ENCODE results near the gene SOX18. TPM values are rescaled to one million over a fixed set of nuclear protein-coding genes. Genes with fewer than 3 reads are reported as not detected.

Gene SOX18
- total RNA-seq, 1 experiment from 2014 or later = 0.30 TPM

- POLR2A ChIA-PET (ENCODE audit: low non-redundant PET) = no interaction called here
- no peak overlapping the region for H3K4me3 ChIP-seq (ENCODE audit: low read depth, low read length, poor library complexity, severe bottlenecking)
- H3K36me3 ChIP-seq (ENCODE audit: insufficient read depth, low read length, poor library complexity, severe bottlenecking) = peaks cover 42% of the 10 kb centered on the region
- H3K9me3 ChIP-seq (ENCODE audit: low read depth, low read length, poor library complexity, severe bottlenecking) = no peaks in the 10 kb centered on the region
- TF ChIP-seq EZH2 (IDR thresholded peaks at IDR 0.05; ENCODE audit: borderline replicate concordance, low read depth, low read length, poor library complexity, severe bottlenecking) (no peak), CTCF (conservative IDR thresholded peaks at IDR 0.05; ENCODE audit: low read depth, low read length) (no peak)
- H3K4me1 ChIP-seq (ENCODE audit: insufficient read depth, low read length, poor library complexity, severe bottlenecking) = no peaks in the 10 kb centered on the region
- DNase-seq (ENCODE audit: low spot score) = no peak
- no peak overlapping the region for H3K27ac ChIP-seq (ENCODE audit: low read depth, low read length, poor library complexity, severe bottlenecking)
- no TSS peak for BruUV-seq (replicated peaks)
- H3K27me3 ChIP-seq (replicated peaks; ENCODE audit: insufficient read depth, low read depth, low read length, poor library complexity) = no peaks in the 10 kb centered on the region
- intact Hi-C loops (cut with micrococcal nuclease; ENCODE audit: unreplicated experiment) = no loop called here
- CTCF ChIA-PET = no interaction called here
These were observed 38.7 kb downstream of the SOX18 start for GRCh38 chr20:64010711-64011237.

GRCh38 chr20:64009811-64010387, 39.5 kb downstream of the SOX18 start:
- no TSS peak for BruUV-seq (replicated peaks)
- Histone ChIP-seq H3K27ac (ENCODE audit: low read depth, low read length, poor library complexity, severe bottlenecking) (no peak overlapping the region), H3K36me3 (ENCODE audit: insufficient read depth, low read length, poor library complexity, severe bottlenecking) (peaks cover 47% of the 10 kb centered on the region), H3K4me1 (ENCODE audit: insufficient read depth, low read length, poor library complexity, severe bottlenecking) (no peaks in the 10 kb centered on the region), H3K4me3 (ENCODE audit: low read depth, low read length, poor library complexity, severe bottlenecking) (no peak overlapping the region), H3K9me3 (ENCODE audit: low read depth, low read length, poor library complexity, severe bottlenecking) (no peaks in the 10 kb centered on the region), H3K27me3 (replicated peaks; ENCODE audit: insufficient read depth, low read depth, low read length, poor library complexity) (no peaks in the 10 kb centered on the region)
- ChIA-PET POLR2A (ENCODE audit: low non-redundant PET) (no interaction called here), CTCF (no interaction called here)
- intact Hi-C loops (cut with micrococcal nuclease; ENCODE audit: unreplicated experiment) = no loop called here
- no peak for DNase-seq (ENCODE audit: low spot score)
- no peak for TF ChIP-seq EZH2 (IDR thresholded peaks at IDR 0.05; ENCODE audit: borderline replicate concordance, low read depth, low read length, poor library complexity, severe bottlenecking)

- no peak for DNase-seq (ENCODE audit: low spot score)
- Histone ChIP-seq H3K27ac (ENCODE audit: low read depth, low read length, poor library complexity, severe bottlenecking) (no peak overlapping the region), H3K4me3 (ENCODE audit: low read depth, low read length, poor library complexity, severe bottlenecking) (no peak overlapping the region), H3K36me3 (ENCODE audit: insufficient read depth, low read length, poor library complexity, severe bottlenecking) (peaks cover 43% of the 10 kb centered on the region), H3K4me1 (ENCODE audit: insufficient read depth, low read length, poor library complexity, severe bottlenecking) (no peaks in the 10 kb centered on the region), H3K27me3 (replicated peaks; ENCODE audit: insufficient read depth, low read depth, low read length, poor library complexity) (no peaks in the 10 kb centered on the region), H3K9me3 (ENCODE audit: low read depth, low read length, poor library complexity, severe bottlenecking) (no peaks in the 10 kb centered on the region)
- ChIA-PET POLR2A (ENCODE audit: low non-redundant PET) (no interaction called here), CTCF (no interaction called here)
- TF ChIP-seq CTCF (conservative IDR thresholded peaks at IDR 0.05; ENCODE audit: low read depth, low read length) = no peak
- no peak for TF ChIP-seq EZH2 (IDR thresholded peaks at IDR 0.05; ENCODE audit: borderline replicate concordance, low read depth, low read length, poor library complexity, severe bottlenecking)
- intact Hi-C loops (cut with micrococcal nuclease; ENCODE audit: unreplicated experiment) = no loop called here
- BruUV-seq (replicated peaks) = no TSS peak
These were observed 42.5 kb downstream of the SOX18 start for GRCh38 chr20:64006902-64007301.

- peaks cover 46% of the 10 kb centered on the region for H3K36me3 ChIP-seq (ENCODE audit: insufficient read depth, low read length, poor library complexity, severe bottlenecking)
- TF ChIP-seq CTCF (conservative IDR thresholded peaks at IDR 0.05; ENCODE audit: low read depth, low read length) = no peak
- POLR2A ChIA-PET (ENCODE audit: low non-redundant PET) = no interaction called here
These were observed 42.9 kb downstream of the SOX18 start for GRCh38 chr20:64006490-64006889.

More at GRCh38 chr20:64006490-64006889, 42.9 kb downstream of the SOX18 start:
- intact Hi-C loops (cut with micrococcal nuclease; ENCODE audit: unreplicated experiment) = no loop called here
- H3K4me3 ChIP-seq (ENCODE audit: low read depth, low read length, poor library complexity, severe bottlenecking) = no peak overlapping the region
- H3K9me3 ChIP-seq (ENCODE audit: low read depth, low read length, poor library complexity, severe bottlenecking) = no peaks in the 10 kb centered on the region
- no peak for DNase-seq (ENCODE audit: low spot score)
- H3K4me1 ChIP-seq (ENCODE audit: insufficient read depth, low read length, poor library complexity, severe bottlenecking) = no peaks in the 10 kb centered on the region
- CTCF ChIA-PET = no interaction called here
- BruUV-seq (replicated peaks) = no TSS peak
- no peak overlapping the region for H3K27ac ChIP-seq (ENCODE audit: low read depth, low read length, poor library complexity, severe bottlenecking)
- H3K27me3 ChIP-seq (replicated peaks; ENCODE audit: insufficient read depth, low read depth, low read length, poor library complexity) = no peaks in the 10 kb centered on the region
